ENCODE data around the gene OTOS.

The OTOS gene

GRCh38 chr2:240135706-240136012 is 4.8 kb downstream of the OTOS start:
- no peak for DNase-seq

DNA sequence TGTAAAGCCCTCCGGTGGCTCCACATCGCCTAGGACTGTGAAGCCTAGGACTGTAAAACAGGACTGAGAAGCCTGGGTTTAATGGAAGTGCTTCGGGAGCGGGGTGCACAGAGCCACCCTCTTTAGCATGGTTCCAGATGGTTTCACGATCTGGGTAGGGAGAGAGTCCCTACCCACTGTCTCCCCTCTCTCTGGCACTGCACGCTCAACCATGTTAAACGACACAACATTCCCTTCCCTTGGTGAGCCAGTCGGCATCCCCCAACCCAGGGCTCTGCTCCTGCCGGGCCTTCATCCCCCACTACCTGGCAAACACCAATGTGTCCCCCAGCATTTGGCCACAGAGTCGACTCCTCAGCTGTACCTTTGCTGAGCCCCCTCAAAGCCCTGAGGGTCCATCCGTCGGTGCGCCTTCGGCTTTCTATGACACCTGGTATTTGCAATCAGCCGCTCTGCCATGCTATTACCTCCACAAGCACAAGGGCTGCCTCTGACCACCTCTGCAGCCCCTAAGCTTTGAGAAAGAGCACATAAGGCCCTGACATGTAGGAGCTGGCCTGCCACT is 5.4 kb downstream of the OTOS start:
- no peak for DNase-seq

- DNase-seq: no peak
These were observed 6.0 kb downstream of the OTOS start for GRCh38 chr2:240134466-240134865.

DNA sequence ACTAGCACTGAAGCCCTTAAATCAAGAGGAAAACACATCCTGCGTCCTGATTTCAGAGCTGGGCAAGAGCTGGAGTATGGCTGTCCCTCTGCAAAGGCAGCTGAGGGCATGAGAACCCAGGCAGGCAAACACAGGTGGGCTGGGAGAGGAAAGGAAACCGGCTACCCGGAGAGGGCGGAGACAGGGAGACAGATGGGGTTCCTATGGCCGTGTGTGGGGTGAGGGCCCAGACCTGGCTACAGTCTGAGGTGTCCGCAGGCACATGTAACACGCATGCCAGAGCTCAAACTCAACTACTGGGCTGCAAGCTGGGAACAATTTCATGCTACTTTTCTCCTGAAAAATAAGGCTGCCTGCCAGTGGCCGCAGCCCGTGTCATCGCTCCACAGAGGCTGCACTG is 7.1 kb downstream of the OTOS start:
- DNase-seq: no peak

- no peak for DNase-seq
These were observed 7.8 kb downstream of the OTOS start for GRCh38 chr2:240132651-240132980.

- no peak for DNase-seq
These were observed 8.4 kb downstream of the OTOS start for GRCh38 chr2:240131941-240132650.

- DNase-seq: no peak
These were observed 9.2 kb downstream of the OTOS start for GRCh38 chr2:240131296-240131695.

GRCh38 chr2:240130393-240131195 is 9.9 kb downstream of the OTOS start:
- no peak for DNase-seq

DNA sequence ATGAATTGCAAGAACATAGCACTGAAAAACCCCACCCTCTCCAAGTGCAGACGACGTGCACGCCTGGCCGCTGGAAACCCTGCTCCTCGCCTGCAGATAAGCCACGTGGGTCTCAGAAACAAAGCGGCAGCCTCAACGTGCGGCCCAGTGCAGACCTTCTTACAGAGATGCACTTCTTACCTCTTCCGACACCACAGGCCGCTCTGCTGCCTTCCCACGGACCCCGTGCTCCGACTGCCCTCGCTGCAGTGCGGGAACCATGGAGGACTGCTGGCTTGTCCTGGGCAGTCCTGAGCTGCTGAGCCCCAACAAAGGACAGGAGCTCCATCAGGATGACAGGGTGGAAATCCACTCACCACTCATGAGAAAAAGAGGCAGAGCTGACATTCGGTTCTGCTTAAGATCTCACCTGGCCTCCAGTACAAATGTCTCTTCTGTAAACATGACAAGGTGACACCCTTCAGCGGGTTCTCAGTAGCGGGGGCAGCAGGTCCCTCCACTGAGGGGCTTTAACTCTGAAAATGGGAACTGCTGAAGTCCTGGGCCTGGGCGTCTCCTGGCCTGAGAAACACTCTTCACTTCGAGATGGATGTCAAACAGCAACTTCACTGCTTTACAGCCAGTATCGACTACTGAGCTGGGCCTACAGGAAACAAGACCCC is 10.6 kb downstream of the OTOS start:
- no peak for DNase-seq

GRCh38 chr2:240129311-240129710 is 11.1 kb downstream of the OTOS start:
- no peak for DNase-seq

- no peak for DNase-seq
These were observed 11.8 kb downstream of the OTOS start for GRCh38 chr2:240128608-240129145.

DNA sequence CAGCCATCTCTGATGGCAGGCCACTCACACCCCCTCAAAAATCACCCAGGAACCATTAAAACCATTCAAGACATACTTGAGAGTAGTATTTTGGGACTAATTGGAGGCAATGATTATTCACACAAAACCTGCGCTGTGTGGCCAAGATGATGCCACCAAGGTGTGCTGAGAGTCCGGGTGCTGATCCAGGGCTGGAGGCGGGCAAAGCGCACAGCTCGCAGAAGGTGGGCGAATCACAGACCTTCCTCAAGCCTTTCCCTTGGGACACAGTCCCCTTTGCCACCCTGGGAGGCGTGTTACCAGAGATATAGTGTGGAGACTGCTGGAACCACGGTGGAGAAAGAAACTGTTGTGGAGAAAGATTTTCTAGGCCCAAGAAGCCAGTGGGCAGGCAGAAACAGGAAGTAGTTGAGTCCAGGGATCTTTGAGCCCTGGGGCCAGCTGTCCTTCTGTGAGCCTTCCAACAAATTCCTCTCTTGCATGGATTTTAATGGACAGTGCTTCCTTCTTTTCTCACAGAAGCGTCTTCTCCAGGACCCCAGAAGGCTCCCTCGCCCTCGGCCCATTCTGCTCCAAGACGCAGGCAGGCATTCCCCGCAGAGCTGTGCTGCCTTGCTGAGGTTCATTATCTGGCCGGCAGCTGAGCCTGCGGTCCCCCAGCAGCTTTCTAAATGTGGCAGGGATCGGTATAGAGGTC is 12.4 kb downstream of the OTOS start:
- DNase-seq: no peak

DNA sequence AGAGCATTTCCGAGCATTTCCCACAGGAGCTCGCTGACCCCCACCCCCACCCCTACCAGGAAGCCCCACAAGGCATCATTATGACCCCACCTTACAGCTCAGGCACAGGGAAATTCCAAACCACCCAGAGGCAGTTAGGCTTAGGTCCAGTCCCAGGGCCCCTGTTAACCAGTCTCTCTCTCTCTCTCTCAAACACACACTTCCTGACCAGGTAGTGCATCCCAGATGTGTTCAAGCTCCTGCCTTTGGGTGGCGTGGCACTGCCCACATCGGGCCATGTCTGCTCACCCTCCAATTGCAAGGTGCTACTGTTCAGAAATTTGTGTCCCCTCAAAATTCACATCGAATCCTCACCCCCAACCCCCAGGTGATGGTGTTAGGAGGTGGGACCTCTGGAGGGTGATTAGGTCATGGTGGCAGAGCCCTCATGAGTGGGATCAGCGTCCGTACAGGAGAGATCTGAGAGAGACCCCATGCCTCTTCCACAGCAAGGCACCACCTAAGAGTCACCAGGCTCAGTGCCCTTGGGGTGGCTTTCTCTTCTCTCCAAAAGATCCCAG is 13.2 kb downstream of the OTOS start:
- no peak for DNase-seq

GRCh38 chr2:240126731-240127130 is 13.7 kb downstream of the OTOS start:
- DNase-seq: no peak

DNA sequence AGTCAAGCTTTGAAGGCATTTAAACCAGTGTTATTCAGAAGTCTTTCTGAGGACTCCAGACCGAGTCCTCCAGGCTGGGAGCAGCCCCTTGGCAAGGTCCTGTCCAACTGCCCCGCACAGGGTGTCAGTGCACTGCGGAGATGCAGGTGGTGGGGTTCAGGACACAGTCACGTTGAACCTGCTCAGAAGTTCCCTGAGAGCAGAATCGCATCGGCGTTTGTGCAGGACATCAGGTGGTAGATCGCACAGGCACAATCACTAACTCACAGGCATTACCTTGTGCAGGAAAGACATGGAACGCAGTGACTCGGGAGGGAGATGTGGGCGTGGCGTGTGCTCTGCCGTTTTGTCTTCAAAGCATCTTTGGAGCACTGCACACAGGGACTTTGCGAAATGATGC is 14.7 kb downstream of the OTOS start:
- DNase-seq: no peak

- DNase-seq: no peak
These were observed 15.8 kb downstream of the OTOS start for GRCh38 chr2:240124651-240125030.

GRCh38 chr2:240123821-240124650 is 16.4 kb downstream of the OTOS start:
- DNase-seq: no peak

- no peak for DNase-seq
These were observed 18.8 kb downstream of the OTOS start for GRCh38 chr2:240121675-240122074.

DNA sequence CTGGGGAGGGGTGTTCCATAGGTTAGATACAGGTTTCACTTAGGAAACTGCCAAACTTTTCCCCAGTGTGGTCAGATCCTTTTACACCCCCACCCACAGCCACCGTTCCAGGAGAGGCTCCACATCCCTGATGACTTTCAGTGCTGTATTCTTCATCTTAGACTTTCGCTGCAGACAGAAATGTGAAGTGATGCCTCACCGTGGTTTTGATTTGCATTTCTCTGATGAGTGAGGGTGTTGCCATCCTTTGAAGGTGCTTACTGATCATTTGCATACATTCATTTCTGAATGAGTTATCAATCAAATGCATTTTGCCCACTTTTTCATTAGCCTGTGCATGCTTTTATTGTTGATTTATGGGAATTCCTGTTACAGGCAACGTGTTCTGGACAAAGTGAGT is 19.3 kb downstream of the OTOS start:
- no peak for DNase-seq

DNA sequence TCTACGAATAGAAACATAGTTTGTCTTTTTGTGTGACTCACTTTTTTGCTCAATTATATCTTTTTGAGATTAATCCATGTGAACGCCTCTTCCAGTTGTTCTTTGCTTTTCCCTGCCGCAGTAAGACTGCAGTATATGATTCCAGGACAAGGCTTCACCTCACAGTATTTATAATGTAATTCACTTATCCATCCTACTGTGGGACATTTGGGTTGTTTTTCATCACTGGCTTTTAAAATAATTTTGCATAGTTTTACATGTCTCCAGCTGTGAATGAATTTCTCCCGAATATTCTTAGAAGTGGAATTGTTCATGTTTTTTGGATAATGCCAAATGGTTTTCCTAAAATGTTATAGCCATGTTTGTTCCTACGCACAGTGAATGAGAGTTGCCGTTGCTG is 26.2 kb downstream of the OTOS start:
- DNase-seq: no peak

GRCh38 chr2:240112914-240113690 is 27.4 kb downstream of the OTOS start:
- DNase-seq: no peak

Data from activated gamma-delta T cell treated with Interleukin-2 at 50 U/mL for 16 hours (primary cell).